NCI-H82 (cell line): ENCODE measurements around the gene ITIH5.

ENCODE experiments used
- DNase-seq: peaks from one replicate; lab custom pipeline; 2025; lab: John Stamatoyannopoulos, UW

The ITIH5 gene

DNA sequence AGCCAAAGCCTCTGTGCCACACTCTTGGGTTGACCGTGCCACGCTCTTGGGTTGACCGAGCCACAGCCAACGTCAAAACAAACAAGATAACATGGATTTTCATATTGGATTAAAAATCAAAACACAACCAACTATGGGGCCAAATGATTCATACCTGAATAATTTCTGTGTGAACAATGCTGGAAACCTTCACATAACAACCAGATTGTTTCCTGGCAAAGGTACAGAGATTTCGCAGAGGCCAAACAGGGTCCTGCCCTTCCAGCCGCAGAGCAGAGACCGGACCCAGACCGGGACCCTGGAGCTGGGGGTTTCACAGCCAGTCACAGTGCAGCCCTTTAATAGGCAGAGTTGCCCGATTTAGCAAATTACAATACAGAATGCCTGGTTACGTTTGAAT, 40.5 kb downstream of the ITIH5 start:
- DNase-seq = no peak

DNA sequence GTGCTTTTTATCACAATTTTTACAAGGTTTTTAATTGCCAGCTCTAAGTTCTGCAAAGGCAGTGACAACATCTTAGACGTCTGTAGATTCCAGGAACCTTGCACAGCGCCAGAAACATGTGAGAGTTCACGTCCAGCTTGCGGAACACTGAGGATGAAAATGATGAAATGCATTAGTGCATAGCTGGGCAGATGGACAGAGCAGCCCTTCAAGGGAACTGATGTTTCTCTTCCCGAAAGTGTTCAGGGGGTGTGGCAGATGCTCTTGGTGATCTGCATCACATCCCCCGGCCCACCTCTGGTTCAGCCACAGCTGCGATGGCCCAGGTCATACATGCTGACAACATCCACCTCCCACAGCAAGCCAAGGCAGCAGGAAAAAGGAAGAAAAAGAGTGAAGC, 40.9 kb downstream of the ITIH5 start:
- DNase-seq = no peak

DNA sequence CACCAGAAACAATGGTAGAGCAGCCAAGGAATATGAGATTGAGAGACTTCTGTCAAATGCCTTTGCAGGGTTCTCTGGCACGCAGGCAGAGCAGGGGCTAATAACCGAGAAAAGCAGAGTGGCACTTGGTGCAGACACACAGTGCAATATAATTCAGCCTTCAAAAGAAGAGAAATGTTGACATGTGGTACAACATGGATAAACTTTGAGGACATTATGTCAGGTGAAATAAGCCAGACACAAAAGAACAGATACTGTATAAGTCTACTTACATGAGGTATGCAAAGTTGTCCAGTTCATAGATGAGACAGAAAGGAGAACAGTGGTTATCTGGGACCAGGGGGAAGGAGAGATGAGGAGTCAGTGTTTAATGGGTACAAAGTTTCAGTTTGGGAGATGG, 41.8 kb downstream of the ITIH5 start:
- no peak for DNase-seq

DNA sequence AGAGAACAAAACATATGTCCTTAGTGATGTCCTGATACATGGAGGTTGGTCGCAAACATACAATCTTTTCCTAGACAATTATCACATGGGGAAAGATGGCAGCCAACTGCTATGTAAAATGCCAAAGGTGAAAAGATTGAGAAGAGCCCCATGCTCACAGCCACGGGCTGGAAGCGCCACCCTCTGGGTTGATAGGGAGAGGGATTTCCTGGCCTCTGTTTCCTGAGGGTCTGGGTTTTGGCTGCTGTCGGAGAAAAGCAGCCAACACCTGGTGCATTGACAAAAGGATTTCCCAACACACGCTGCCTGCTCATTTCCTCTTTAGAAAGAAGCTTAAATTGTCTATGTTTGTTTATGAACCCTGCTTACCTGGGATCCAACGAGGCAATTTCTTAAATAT, 43.8 kb downstream of the ITIH5 start:
- DNase-seq = peak; percentile 19

DNA sequence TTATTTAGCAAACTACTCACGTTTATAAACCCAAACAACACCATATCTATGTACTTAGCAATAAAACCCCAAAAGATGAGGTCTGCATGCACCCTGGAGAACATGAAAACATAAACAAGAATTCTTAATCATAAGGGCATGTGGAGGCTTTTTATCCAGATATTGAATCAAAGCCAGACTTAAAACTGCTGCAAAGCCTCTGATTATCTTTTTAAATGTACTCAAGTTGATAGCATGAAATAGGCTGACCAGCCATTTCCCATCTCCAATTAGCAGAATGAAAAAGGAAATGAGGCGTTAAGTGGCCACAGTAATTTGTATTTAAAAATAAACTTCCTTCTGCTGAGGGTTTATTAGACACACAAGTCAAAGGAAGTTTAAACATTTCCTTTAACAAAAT, 48.3 kb downstream of the ITIH5 start:
- no peak for DNase-seq

DNA sequence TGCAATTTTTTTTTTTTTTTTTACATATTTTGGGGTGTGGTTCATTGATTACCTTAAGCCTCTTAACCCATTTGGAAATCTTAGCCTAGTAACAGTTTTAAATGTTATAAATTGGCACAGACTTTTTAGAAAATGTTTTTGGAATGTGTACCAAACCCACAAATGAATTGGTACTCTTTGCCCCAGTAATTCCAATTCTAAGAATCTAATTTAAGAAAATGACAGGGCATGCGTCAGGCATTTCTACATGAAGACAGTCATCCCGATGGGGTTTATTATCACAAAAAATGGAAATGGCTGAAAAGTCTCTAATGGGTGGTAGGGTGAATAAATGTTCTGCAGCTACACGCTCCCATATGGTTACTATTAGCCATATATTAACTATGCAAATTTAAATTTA, 54.9 kb downstream of the ITIH5 start:
- no peak for DNase-seq

DNA sequence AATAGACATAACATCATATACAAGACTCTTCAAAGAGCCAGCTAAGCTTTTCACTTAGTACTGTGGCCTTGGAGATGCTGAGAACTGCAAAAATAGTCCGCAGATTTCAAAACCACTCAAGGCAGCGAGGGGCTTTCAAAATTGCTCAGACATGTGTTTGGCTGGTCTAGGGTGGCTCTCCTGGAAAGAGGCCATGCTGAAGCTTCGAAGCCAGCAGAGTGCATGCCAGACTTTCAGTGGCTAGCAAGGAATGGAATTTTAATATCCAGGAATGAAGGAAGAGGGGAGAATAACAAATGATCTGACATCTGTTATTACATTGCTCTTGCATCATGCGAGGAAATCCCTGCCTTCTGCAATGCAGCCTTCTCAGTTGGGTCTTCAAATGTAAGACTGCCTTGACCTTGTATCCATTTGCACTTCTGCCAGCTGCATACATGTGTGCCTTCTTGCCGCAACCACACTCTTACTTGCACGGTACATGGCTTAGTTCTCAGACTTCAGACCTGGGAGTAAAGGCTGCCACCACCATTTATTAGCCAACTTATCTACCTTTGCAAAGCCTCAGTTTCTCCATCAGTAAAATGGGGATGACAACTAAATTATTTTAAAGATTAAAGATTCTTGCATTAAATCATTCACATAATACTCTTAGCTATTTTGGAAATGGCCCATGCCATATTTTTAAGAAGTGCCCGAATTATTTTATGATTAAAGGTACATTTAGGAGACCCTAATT, 55.9 kb downstream of the ITIH5 start:
- DNase-seq = no peak

DNA sequence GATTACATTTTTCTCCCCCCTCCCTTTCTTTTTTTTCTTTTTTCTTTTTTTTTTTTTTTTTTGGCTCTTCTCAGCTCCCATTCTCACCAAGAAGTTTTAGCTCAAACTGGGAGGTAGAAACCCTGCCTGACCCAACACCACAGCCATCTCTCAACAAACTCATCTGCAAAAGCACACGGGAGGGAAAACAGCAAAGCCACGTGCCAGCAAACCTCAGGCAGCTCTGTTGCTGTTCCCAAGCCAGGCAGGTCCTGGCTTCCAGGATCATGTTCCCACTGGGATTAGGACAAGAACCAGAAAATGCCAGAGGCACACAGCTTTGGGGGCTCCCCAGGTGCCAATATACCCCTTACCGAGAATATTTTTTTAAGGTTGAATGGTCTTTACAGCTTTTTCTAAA, 56.7 kb downstream of the ITIH5 start:
- DNase-seq = no peak

DNA sequence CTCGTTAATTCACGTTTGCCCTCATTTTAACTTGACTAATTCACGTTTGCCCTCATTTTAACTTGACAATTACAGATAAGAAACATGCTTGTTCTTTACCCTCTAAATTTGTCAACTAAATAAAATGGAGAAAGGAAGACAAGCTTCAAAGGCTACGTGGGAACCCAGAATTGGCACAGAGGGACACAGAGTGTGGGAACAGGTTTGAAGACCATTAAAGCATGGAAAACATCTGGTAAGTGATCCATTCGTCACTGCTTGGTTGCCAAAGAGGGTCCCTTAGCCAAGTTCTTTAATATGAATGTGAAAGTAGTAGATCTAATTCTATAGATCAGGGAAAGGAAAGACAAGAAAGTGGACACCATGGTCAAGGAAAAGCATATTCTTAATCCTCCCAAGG, 57.2 kb downstream of the ITIH5 start:
- DNase-seq = no peak

DNA sequence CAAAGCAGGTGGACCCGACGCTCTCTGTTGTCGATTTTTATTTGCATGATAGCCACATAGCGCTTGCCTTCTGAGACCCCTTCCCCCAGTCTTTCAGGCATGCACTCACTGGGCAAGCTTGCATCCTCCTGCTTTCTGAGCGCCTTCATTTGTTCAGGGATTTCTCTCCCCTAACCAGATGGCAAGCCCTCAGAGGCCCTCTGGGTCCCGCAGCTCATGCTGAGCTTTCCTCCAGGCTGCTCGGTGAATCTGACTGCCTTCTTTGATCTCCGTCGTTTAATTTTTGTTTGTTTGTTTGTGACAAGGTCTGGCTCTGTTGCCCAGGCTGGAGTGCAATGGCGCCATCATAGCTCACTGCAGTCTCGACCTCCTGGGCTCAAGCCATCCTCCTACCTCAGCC, 58.8 kb downstream of the ITIH5 start:
- no peak for DNase-seq

DNA sequence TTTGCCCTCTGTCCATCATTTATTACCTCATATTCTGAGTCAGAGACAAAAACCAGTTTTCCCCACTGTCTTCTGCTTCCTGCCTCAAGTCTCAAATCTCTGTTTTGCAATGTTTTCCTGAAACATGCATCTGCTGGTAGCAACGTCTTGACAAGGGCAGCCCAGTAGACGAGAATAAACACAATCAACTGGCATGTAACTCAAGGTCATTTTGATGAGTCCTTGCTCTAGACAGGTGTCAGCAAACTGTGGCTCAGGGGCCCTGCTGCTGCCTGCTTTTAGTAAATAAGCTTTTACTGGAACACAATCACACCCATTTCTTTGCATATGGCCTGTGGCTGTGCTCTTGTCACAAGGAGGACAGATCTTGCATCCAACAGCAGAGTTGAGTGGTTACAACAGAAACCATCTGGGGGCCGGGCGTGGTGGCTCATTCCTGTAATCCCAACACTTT, 59.8 kb downstream of the ITIH5 start:
- no peak for DNase-seq

DNA sequence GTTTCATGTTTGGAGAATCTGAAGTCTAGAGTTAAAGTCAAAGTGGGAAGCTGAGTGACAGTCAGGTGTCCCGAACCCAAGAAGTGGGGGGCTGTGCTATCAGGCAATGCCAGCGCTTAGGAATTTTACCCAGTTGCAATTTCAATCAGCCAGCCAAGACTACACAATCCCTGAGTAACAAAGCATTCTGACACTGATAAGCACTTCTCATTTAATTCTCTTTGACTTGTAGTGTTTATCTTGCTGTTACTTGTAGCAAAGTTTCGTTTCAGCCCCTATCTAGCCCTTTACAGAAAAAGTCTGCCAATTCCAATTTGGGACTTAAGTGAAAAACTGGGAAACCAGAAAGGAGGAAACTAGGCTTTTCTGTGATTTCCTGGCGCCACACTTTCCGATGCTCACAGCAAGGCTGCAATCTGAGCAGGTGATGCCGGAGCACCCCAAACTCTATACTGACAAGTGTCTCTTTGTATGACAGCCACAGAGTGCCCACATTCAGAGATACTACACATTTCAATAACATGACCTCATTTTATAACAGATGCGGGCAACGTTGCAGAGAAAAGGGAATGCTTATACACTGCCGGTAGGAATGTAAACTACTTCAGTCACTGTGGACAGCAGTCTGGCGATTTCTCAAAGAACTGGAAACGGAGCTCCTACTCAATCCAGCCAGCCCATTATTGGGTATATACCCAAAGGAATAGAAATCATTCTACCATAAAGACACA, 61.0 kb downstream of the ITIH5 start:
- DNase-seq = no peak

DNA sequence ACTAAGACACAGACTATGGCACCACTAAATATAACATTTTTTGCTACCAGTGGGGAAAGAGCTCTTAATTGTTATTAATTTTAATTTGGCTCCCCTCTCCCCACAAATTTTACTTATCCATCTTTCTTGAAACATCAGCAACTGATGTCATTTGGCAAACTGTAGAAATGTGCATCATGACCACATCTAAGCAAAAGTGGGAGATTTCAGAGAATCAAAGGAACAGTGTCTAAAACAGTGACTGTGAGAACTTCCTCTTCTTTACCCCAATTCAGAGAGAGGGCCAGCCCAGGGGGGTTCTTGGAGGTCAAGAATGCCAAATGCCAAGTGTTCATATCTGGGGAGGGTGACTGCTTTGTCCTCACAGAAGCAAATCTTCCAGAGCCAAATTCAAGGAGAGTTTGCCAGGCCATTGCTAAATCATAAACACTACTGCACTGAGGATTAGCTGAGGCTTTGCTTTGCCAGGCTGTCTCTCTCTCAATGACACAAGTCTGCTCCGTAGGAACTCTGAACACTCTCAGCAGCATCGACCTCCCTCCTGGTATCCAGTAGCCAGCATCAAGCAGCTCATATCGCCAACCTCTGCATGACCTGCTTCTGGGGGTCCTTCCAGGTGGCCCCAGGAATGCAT, 65.6 kb downstream of the ITIH5 start:
- no peak for DNase-seq

DNA sequence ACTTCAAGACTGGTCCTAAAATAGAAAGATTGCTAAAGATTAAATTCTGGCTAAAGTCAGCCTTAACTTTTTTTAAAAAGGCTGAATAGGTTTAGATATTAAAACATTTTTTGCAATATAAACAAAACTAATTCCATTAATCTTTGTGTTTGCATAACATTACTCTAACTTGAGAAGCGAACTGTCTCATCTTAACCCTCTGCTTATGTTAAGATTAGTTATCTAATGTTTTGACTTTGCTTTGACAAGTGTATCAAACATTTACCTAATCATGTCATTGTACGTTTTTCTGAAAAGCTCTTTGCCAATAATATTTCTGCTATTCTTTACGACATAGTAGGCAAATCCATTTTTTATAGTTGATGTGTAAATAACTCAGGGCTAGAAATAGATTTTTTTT, 68.0 kb downstream of the ITIH5 start:
- no peak for DNase-seq

DNA sequence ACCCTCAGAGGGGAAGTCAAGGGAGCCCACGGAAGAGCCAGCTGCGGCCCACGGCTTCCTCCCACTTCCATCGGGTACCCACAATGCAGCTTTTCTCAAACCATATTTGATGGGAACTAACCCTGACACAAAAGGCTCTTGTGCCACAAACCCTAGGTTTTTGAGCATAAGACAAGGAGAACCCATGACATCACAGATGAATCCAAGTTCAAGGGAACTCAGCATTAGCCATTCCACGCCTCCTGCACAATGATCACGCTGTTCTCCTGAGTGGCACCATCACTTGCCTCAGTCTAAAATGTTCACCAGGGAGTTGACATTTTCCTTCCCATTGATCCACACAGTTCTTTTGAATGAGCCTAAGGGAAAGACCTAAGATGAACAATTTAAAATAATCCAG, 70.4 kb downstream of the ITIH5 start:
- no peak for DNase-seq

DNA sequence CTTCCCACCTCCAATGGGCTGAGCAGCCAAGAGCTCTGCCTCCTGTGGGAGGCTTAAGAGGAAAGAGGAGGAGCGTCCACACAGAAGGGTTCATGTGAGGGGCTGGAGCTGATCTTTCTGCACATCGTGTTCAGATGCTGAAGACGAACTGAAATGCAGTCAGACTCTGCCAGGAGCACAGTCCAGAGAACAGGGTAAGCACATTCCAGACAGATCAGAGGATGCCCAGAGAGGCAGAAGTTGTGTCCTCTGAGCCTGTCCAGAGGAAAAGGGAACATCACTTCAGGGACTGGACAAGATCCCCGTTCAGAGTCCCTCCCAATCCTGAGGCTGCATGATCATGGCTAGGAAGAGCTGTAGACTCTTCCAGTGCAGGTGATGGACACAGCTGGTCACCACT, 72.9 kb downstream of the ITIH5 start:
- no peak for DNase-seq

DNA sequence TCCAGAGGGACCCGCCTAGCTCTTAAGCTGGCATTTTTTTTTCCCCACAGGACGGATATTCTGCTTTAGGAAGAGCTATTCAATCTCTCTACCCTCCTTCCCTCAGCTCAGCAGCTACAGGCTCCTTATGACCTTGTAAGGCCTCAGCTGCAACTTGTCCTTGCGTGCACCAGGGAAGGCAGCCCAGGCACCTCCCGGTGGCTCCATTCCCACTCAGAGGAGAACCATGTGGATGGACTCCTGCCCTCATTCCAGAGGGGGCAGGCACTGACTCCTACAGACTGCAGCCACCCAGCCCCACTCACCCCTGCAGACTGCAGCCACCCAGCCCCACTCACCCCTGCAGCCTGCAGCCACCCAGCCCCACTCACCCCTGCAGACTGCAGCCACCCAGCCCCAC, 73.7 kb downstream of the ITIH5 start:
- DNase-seq = no peak

DNA sequence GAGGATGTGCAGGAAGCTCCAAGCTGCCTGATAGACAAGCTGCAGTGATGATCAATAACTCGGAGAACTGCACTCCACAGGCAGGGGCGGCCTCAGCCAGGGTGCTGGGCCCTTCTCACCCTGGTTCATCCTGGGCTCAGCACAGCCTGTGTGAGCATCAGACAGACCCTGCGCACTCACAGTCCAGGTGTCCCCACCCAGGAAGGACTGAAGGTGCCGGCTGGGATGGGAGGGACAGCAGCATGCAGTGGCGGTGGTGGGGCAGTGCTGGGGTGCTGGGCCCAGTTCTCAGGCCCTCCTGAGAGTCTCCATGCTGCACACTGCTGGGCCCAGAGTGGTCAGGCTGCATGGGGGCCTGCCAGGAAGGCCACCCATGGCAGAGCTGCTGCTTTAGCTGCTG, 74.1 kb downstream of the ITIH5 start:
- DNase-seq = no peak

DNA sequence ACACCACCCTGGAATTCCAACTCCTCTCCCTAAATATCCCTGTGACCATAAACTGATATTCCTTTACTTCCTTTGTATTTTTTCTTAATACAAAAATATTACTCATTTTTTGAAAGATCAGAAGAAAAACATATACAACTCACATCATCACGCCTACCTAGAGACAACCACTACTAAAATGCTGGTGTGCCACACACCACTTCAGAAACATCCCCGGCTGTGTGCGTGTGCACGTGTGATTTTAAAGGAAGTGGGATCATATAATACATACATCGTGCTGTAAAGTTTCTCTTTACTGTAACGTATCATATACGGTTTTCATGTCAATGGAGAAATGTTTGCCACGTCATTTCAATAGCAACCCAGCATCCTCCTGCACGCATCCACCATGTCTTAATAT, 76.5 kb downstream of the ITIH5 start:
- DNase-seq = no peak

DNA sequence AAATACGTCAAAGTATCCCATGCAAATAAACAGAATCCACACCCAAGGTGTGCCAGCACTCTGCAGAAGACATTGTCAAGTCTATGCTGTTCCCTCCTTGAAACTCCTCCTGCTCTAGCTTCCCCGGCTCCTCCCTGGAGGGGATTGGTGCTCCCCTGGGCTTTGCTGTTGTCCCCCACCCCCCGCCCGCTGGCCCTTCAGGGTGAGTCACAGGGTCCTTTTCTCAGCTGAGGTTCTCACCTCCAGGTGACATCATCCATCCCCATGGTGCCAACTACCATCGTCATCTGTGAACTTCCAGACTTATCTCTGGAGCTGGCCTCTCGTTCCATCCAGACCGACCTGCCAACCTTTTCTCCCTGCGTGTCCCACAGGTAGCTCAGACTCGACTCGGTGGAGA, 77.0 kb downstream of the ITIH5 start:
- no peak for DNase-seq

DNA sequence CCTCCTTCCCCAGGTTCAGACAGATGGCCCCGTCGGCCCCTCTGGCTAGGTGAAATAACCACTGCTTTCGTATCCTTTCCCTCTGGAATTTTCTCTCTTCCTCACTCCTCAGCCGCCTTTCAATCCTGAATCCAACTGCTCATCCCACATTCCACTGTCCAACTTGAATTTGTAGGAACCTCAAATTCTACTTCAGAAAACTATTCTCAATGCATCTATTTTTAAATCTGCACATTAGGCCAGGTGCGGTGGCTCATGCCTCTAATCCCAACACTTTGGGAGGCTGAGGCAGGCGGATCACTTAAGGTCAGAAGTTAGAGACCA, 78.9 kb downstream of the ITIH5 start:
- DNase-seq = no peak

DNA sequence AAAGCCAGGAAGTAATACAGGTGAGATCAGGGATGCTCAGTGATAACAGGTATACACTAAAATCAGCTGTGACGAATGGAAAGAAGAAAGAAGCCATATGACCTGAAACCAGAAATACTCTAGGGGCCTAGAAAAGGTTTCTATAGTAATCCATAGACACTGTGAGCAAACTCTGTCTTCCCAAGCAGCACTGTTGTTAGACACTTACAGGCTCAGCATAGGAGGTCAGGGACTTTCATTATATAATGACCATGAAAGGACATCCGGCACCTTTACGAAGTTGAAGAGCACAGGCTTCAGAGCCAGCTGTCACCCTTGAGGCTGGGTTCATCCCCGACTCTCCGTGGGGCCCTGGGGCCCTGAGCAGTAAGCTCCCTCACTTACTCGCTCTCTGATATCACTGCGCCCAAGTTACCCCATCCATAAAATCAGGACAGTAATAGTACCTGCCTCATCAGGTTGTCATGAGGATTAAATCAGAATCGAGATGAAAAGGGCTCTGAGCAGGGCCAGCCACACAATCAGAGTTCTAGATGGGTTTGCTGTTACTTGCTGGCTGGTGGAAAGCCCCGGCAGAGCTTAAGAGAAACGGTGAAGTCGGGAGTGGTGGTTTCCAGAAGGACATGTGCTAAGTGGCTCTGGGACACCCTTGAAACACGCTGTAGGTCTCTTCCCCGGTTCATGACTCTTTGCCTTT, 79.5 kb downstream of the ITIH5 start:
- DNase-seq = no peak

DNA sequence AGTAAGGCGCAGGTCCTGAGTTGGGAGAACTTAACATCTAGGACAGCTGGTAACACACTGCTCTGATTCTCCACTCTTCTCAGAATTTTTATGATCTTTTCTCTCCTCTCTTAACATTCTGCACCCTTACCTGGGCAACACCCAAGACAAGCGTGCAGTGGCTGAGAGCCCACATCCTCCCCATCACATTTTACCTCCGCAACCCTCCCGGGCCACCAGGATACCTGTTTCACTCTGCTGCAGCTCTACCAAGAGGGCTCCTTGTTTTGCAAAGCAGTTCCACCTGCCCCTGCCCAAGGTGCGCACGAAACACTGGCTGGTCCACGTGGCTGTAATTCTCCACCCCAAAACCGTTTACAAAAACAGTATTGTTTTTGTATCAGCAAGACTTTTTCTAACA, 81.5 kb downstream of the ITIH5 start:
- no peak for DNase-seq
